ENCODE results near the gene IMMP2L. TPM values are rescaled to one million over a fixed set of nuclear protein-coding genes. Genes with fewer than 3 reads are reported as not detected.

Gene IMMP2L
- total and polyA plus RNA-seq, 2 of the 8 experiments (the other 6 are each of a cell fraction or from before 2014, with no cell fraction given), result 2.3 to 10.1 TPM

DNA sequence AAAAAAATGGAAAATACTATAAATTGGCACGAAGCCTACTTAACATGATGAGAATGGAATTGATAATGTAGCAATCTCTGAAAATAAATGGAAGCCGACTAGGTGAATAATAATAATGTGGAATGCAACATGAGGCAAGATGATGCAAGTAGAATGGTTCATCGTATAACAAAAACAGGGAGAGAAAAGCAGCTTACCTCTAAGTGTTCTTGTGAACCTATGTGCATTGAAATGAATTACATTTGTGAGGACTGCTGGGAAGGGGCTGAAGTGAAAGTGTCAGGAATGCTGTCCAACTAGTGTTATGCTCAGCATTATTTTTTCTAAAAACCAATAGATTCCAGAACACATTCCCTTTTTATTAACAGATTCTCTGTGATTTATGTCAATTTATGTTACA, 912.0 kb downstream of the IMMP2L start:
- H3K4ac ChIP-seq (replicated peaks; ENCODE audit: insufficient read length, low read depth, low read length), result no peak overlapping the region
- no peak overlapping the region; a peak in 1 of 8 replicates for H3K4me3 ChIP-seq (ENCODE audit: extremely low read depth in 1 of 4, insufficient read depth in 2 of 4, low read depth in 3 of 4, low read length in 4 of 4)
- no peak overlapping the region for H3K9ac ChIP-seq (replicated peaks in 1 of 4; ENCODE audit: extremely low read depth in 1 of 4, low read depth in 3 of 4, low read length in 3 of 4)
- CTCF ChIA-PET (ENCODE audit: partially characterized antibody), result interaction anchor here (1.2 to 1.7 kb wide), 2 partner anchors 11 to 208 kb away, joined by 3 read pairs; no protein-coding TSS in a partner anchor
- no peak for FAIRE-seq
- H3K14ac ChIP-seq (ENCODE audit: insufficient read length), result no peak overlapping the region
- no peak overlapping the region for H2AFZ ChIP-seq (ENCODE audit: low read length)
- no peaks in the 10 kb centered on the region for H3K27me3 ChIP-seq (replicated peaks in 1 of 4; ENCODE audit: control insufficient read depth in 3 of 4, extremely low read depth in 1 of 4, insufficient read depth in 3 of 4, low read length in 3 of 4)
- H2BK12ac ChIP-seq (ENCODE audit: low read depth, low read length), result no peak overlapping the region
- POLR2A ChIA-PET (ENCODE audit: partially characterized antibody), result no interaction called here
- no peaks in the 10 kb centered on the region for H4K20me1 ChIP-seq (replicated peaks in 1 of 2; ENCODE audit: control insufficient read depth in 1 of 2, insufficient read depth in 2 of 2, low read length in 2 of 2)
- TF ChIP-seq CBX8 (IDR thresholded peaks at IDR 0.05; ENCODE audit: borderline replicate concordance, low read depth, low read length) (no peak), CEBPB (IDR thresholded peaks at IDR 0.05; ENCODE audit: low read depth, low read length) (peak; percentile 75; the same call in 1 of the 2 replicates), TCF12 (IDR thresholded peaks at IDR 0.05; ENCODE audit: low read depth, low read length) (no peak), EP300 (IDR thresholded peaks at IDR 0.05; ENCODE audit: borderline replicate concordance in 1 of 2, low read depth in 2 of 2, low read length in 2 of 2) (no peak)
- no peak for DNase-seq (ENCODE audit: low read depth in 1 of 2, low spot score in 2 of 2)
- no peak overlapping the region for H2BK20ac ChIP-seq (ENCODE audit: low read length)
- H3K23me2 ChIP-seq (ENCODE audit: low read depth, low read length), result no peaks in the 10 kb centered on the region
- H4K8ac ChIP-seq (ENCODE audit: extremely low read depth, insufficient read depth, low read length), result no peak overlapping the region
- H2AK5ac ChIP-seq (ENCODE audit: low read depth, low read length), result no peak overlapping the region
- no peak overlapping the region for H3K4me2 ChIP-seq (ENCODE audit: insufficient read depth in 1 of 2, low read depth in 2 of 2, low read length in 2 of 2)
- H3K79me2 ChIP-seq (ENCODE audit: control insufficient read depth in 1 of 2, insufficient read depth in 2 of 2, low read length in 2 of 2), result no peaks in the 10 kb centered on the region
- no peaks in the 10 kb centered on the region for H3K79me1 ChIP-seq (ENCODE audit: low read depth, low read length)
- no peak overlapping the region for H2BK120ac ChIP-seq (replicated peaks; ENCODE audit: low read depth, low read length)
- WGBS, 2 experiments (ENCODE audit: extremely low coverage in 1 of 2, insufficient coverage in 1 of 2, insufficient read length in 1 of 2, insufficient replicate concordance in 2 of 2, low coverage in 1 of 2, low lambda C conversion rate in 2 of 2, missing lambda C conversion rate in 1 of 2), result 55% methylated on average over 3 of the region's 3 CpGs; no CpG with 5 or more reads in 1 of the 2 experiments
- H3K36me3 ChIP-seq (ENCODE audit: control insufficient read depth in 2 of 4, insufficient read depth in 4 of 4, low read length in 3 of 4), result no peaks in the 10 kb centered on the region
- no peaks in the 10 kb centered on the region for H3K4me1 ChIP-seq (replicated peaks in 1 of 4; ENCODE audit: control insufficient read depth in 3 of 4, insufficient read depth in 4 of 4, low read length in 3 of 4)
- no peak overlapping the region for H2BK5ac ChIP-seq (ENCODE audit: low read depth, low read length)
- no peak overlapping the region for H4K91ac ChIP-seq (replicated peaks; ENCODE audit: insufficient read length, low read length)
- H4K5ac ChIP-seq (ENCODE audit: insufficient read length, low read depth, low read length), result peak overlapping the region; percentile 66
- H3K27ac ChIP-seq (ENCODE audit: low read depth, low read length), result no peak overlapping the region
- H3K18ac ChIP-seq (ENCODE audit: extremely low read depth, low read length), result no peak overlapping the region
- no peak overlapping the region for H3K56ac ChIP-seq (replicated peaks; ENCODE audit: insufficient read length, low read depth, low read length)
- no peak overlapping the region for H2BK15ac ChIP-seq (ENCODE audit: low read length)
- no peaks in the 10 kb centered on the region for H3K9me3 ChIP-seq (ENCODE audit: insufficient read depth in 2 of 2, low read depth in 1 of 2, low read length in 1 of 2)
- H3K23ac ChIP-seq (ENCODE audit: insufficient read length), result no peak overlapping the region

Measured in H1 (cell line).